Ecto neural progenitor cell (in vitro differentiated cells): ENCODE results near the gene ARHGAP1.

Source experiments
- DNase-seq: peaks from one replicate; pipeline ENCODE4 v3.0.0-alpha.2; 2018; ENCODE audit warnings: low spot score

Gene ARHGAP1

GRCh38 chr11:46694072-46694471 is 6.3 kb downstream of the ARHGAP1 start:
- no peak for DNase-seq

GRCh38 chr11:46693597-46694012 is 6.8 kb downstream of the ARHGAP1 start:
- DNase-seq, result no peak

- DNase-seq, result no peak
These were observed 8.0 kb downstream of the ARHGAP1 start for GRCh38 chr11:46692450-46692849.

- no peak for DNase-seq
These were observed 9.7 kb downstream of the ARHGAP1 start for GRCh38 chr11:46690702-46691101.

GRCh38 chr11:46686886-46687795 is 13.3 kb downstream of the ARHGAP1 start:
- no peak for DNase-seq

- no peak for DNase-seq
These were observed 16.1 kb downstream of the ARHGAP1 start for GRCh38 chr11:46684367-46684766.

GRCh38 chr11:46682773-46683752 is 17.4 kb downstream of the ARHGAP1 start:
- DNase-seq, result no peak

- DNase-seq, result no peak
These were observed 18.6 kb downstream of the ARHGAP1 start for GRCh38 chr11:46681814-46682213.

GRCh38 chr11:46680815-46681214 is 19.6 kb downstream of the ARHGAP1 start:
- DNase-seq, result no peak

- no peak for DNase-seq
These were observed 20.2 kb downstream of the ARHGAP1 start for GRCh38 chr11:46680164-46680760.

GRCh38 chr11:46679241-46680163 is 20.9 kb downstream of the ARHGAP1 start:
- DNase-seq, result no peak

- no peak for DNase-seq
These were observed 21.7 kb downstream of the ARHGAP1 start for GRCh38 chr11:46678741-46679130.

GRCh38 chr11:46677991-46678740 is 22.3 kb downstream of the ARHGAP1 start:
- DNase-seq, result no peak

GRCh38 chr11:46677169-46677568 is 23.2 kb downstream of the ARHGAP1 start:
- no peak for DNase-seq

- no peak for DNase-seq
These were observed 23.8 kb downstream of the ARHGAP1 start for GRCh38 chr11:46676436-46677158.

- no peak for DNase-seq
These were observed 24.5 kb downstream of the ARHGAP1 start for GRCh38 chr11:46675949-46676348.

- DNase-seq, result no peak
These were observed 25.0 kb downstream of the ARHGAP1 start for GRCh38 chr11:46675288-46675851.

GRCh38 chr11:46674463-46675287 is 25.7 kb downstream of the ARHGAP1 start:
- peak; percentile 75 for DNase-seq
